Raji (cell line): Measurements from ENCODE around the gene AMOTL1.

Experiments used
- POLR2A ChIP-seq: IDR thresholded peaks from 2 replicates; pipeline ENCODE4 v1.6.1; 2011; ENCODE audit warnings: low read depth, low read length, control low read depth; ENCODE audit not compliant: insufficient read depth

Gene AMOTL1

DNA sequence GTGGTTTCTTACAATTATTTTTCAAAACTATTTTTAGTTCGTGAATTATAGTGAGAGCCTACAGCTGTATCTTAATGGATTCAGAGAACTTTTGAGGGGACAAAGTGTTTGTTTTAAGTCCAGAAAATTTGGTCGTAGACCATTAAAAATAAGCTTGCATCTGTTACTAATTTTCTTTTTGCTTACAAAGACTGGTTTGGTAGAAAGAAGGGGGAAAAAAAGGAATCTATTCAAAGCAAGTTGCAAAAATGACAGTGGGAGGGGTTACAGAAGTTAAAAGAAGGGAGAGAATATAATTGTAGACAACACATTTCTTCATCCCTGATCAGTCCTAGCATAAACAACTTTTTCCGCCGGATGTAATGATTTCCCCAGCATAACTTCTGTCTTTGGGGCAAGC, 72.1 kb downstream of the AMOTL1 start:
- TF ChIP-seq POLR2A: no peak

DNA sequence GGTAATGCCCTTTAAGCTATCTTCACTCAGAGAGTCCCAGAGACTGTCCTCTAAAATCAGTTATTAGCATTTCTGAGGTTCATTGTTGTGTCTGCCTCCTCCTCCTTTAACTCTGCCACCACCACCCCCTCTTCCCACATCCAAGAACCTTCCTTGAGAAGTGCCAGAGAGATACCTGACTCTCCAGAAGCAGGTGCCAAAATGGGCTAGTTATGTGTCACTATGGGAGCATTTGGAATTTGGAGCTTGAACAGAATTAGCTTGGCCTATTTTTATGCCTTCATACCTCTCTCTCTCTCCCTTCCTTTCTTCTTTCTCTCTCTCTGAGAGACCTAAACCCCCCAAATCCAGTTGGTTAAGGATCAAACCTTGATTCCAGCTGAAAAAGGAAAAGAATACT, 75.9 kb downstream of the AMOTL1 start:
- no peak for TF ChIP-seq POLR2A

GRCh38 chr11:94845622-94846021, 77.5 kb downstream of the AMOTL1 start:
- no peak for TF ChIP-seq POLR2A

DNA sequence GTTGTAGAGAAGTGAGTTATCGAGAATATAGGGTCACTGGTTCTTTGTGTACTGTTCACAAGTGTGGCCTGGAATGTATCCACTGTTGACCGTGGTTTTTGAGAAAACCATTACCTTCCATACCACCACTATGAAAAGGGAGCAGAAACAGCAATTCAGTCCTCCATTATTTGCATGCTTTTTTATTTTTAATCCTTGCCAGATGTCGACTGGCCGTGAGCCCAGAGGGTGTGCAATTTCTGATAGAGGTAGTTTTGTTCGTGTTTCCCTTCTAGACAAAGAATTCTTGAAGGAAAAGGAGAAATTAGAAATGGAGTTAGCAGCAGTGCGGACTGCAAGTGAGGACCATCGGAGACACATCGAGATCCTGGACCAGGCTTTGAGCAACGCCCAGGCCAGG, 81.7 kb downstream of the AMOTL1 start:
- no peak for TF ChIP-seq POLR2A

GRCh38 chr11:94851864-94852636, 83.9 kb downstream of the AMOTL1 start:
- no peak for TF ChIP-seq POLR2A

- no peak for TF ChIP-seq POLR2A
Measured at GRCh38 chr11:94853836-94854235, 85.7 kb downstream of the AMOTL1 start.

DNA sequence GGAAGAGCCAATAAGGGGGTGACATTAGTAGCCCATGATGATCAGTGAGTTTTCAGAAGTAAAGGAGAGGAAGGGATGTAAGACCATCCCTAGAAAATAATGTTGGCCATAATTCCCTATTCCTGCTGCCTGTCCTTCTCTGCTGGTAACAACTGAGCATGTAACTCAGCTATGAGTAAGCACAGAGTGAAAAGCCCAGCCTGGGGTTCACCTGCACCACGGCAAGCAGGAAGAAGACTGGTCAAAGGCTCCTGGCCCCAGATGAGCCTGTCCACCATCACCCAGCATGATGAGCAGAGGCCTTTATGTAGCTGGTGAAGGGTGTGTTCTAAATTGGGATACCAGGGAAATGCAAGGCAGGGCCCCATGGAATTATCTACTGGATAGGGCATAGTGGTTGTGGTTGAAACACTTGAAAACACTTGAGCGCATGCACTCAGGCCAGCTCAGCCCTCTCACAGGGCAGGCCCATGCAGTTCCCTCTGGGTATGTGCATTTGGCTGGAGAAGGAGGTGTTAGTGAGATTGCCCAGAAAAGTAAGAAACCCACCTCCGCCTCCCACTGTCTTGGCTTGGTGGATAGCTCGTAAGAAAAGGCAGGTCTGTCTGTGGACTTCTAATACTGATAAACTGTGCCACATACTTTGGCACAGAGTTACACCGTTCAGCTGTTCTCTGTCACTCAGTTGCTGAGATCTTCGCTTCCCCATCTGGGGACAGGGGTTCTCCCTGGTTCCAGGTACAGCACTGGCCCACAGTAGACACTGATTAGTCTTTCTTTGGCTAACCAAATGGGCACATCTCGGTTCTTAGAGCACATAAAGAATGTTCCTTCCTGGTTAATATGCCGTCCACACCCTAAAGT, 86.8 kb downstream of the AMOTL1 start:
- TF ChIP-seq POLR2A: no peak

- TF ChIP-seq POLR2A: no peak
Measured at GRCh38 chr11:94855666-94856065, 87.5 kb downstream of the AMOTL1 start.

- TF ChIP-seq POLR2A: no peak
Measured at GRCh38 chr11:94856443-94856842, 88.3 kb downstream of the AMOTL1 start.

GRCh38 chr11:94857337-94857736, 89.2 kb downstream of the AMOTL1 start:
- no peak for TF ChIP-seq POLR2A

DNA sequence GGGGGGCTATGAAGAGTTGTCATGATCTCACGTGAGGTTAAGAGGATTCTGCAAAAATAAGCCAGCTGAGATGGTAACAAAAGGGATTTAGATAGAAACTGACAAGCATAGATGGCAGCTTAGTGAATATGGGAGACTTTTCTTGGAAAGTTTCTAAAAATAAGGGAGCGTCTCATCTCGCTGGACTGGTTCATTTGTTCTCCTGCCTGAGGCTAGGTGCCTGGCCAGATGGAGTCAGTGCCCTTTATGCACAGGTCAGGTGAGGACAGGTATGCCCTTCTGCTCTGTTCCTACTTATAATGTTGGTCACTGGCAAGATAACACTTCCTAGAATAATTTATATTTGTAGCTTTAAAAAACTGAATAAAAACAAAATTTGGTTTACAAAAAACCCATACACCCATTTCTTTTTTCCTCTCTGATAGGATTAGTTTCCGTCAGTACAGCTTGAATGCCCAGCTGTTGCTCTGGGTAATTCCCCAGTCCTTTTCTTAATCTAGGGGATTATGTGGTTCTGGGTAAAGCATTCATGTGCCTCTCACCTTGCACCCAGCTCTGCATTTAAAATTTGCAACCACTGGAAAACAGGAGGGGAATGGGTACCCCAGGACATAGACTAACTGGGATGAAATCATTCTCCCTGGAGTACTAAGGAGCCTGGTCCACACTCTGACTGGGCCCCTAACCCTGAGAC, 90.0 kb downstream of the AMOTL1 start:
- no peak for TF ChIP-seq POLR2A

DNA sequence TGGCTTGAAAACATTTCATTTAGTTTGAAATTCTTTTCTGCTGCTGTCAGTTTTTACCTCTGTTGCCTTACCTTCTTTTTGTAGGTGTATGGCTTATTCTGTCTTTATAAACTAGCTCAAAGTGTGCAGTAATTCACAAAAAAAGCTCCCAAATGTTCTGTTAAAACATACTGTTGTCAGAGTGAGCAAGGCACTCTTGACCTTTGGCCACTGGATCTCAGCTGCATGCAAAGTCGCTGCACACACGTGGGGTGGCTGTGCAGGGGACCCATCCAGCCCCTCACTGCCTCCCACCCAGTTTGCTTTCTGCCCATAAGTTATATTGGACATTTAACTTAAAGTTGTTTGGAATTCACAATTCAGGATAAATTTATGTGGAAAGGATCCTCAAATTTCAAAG, 92.2 kb downstream of the AMOTL1 start:
- TF ChIP-seq POLR2A: no peak

- TF ChIP-seq POLR2A: no peak
Measured at GRCh38 chr11:94861306-94861845, 93.2 kb downstream of the AMOTL1 start.

DNA sequence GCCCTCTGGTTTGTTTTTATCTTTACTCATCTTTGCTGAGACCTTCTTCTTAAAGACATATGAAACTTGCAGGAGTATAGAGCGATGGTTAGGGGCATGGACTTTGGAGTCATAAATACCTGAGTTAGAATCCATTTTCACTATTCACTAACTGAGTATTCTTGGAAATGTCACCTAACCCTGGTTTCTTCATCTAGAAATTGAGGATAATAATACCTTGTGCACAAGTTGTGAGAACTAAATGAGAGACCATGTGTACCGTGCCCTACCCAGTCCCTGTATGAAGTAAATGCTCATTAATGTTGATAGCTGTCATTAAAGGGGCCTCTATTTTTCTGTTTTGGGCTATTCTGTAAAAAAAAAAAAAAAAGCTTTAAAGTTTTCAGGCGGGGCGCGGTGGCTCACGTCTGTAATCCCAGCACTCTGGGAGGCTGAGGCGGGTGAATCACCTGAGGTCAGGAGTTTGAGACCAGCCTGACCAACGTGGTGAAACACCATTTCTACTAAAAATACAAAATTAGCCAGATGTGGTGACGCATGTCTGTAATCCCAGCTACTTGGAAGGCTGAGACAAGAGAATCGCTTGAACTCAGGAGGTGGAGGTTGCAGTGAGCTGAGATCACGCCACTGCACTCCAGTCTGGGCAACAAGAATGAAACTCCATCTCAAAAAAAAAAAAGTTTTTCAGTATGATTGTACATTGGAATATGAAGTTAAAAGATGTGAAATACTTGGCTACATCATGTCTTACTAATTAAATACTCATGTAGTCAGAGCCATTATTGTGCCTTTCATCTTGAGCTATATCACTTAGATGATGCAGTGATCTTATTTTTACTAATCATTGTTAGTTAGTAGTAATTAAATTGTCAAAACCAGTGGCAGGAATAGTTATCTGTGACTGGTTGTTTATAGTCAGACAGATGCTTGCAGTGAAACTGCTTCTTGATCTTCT, 95.0 kb downstream of the AMOTL1 start:
- TF ChIP-seq POLR2A: no peak
